GM12878 (cell line): ENCODE data around the gene LDHA. TPM values are rescaled to one million over a fixed set of nuclear protein-coding genes. Genes with fewer than 3 reads are reported as not detected.

Source experiments
- ATAC-seq: fragments of 200-7000 bp; cut with Tn5 transposase; 3 replicates; pipeline ENCODE4 v1.9.1; 2020; ENCODE audit warnings: mild to moderate bottlenecking, moderate library complexity
- BruUV-seq: library from RNA; stranded (reverse); fragments of 400-500 nt; replicated peaks from 2 replicates; lab custom pipeline; 2021; lab: Mats Ljungman, UMichigan
- CTCF ChIA-PET: fragments of 300-600 bp; sonication (Branson Sonifier 250); formaldehyde crosslinking; extraction: SDS; loops from one replicate; lab custom pipeline; 2021; ENCODE audit warnings: inconsistent platforms; lab: Yijun Ruan, JAX
- POLR2A ChIA-PET: fragments of 350-600 bp; formaldehyde crosslinking; extraction: SDS; loops from one replicate; lab custom pipeline; 2021; ENCODE audit warnings: inconsistent platforms; lab: Charles Lee
- RAD21 ChIA-PET: fragments of 300-600 bp; sonication (Branson Sonifier 250); formaldehyde crosslinking; loops from one replicate; lab custom pipeline; 2023; ENCODE audit warnings: antibody characterized with exemption; ENCODE audit not compliant: unreplicated experiment; lab: Charles Lee
- SMC1A ChIA-PET: fragments of 300-600 bp; sonication (Branson Sonifier 250); formaldehyde crosslinking; loops from one replicate; lab custom pipeline; 2023; ENCODE audit not compliant: unreplicated experiment, uncharacterized antibody; lab: Charles Lee
- DNase-seq: peaks from one replicate; pipeline ENCODE4 v3.0.0-alpha.2; 2011; ENCODE audit warnings: low read depth, low spot score
- FAIRE-seq: peaks from 3 replicates; lab custom pipeline; 2011; peaks lifted over from hg19 to GRCh38; lab: Jason Lieb, UNC
- H2AFZ ChIP-seq: 2 replicates; pipeline ENCODE4 v1.6.0; 2011; ENCODE audit warnings: low read depth, low read length, control low read depth; ENCODE audit not compliant: control insufficient read depth
- H3K27ac ChIP-seq: 2 replicates; pipeline ENCODE4 v1.5.1; 2011; ENCODE audit warnings: control low read depth; ENCODE audit not compliant: control insufficient read depth, insufficient read depth
- H3K27me3 ChIP-seq, 2 experiments: replicated peaks in 1 of 2; 2 replicates each; pipeline versions ENCODE4 v1.6.0 to v1.6.1; 2011; ENCODE audit warnings: low read length in 1 of 2; ENCODE audit not compliant: control insufficient read depth in 2 of 2, insufficient read depth in 2 of 2
- H3K36me3 ChIP-seq, 2 experiments: 2 replicates each; pipeline ENCODE4 v1.5.1; 2011; ENCODE audit warnings: low read length in 1 of 2; ENCODE audit not compliant: control insufficient read depth in 2 of 2, insufficient read depth in 2 of 2
- H3K4me1 ChIP-seq: 2 replicates; pipeline ENCODE4 v1.6.1; 2011; ENCODE audit warnings: mild to moderate bottlenecking, low read length, moderate library complexity, mixed read lengths; ENCODE audit not compliant: control insufficient read depth, insufficient read depth
- H3K4me2 ChIP-seq: 2 replicates; pipeline ENCODE4 v1.6.0; 2011; ENCODE audit warnings: control low read depth; ENCODE audit not compliant: control insufficient read depth, insufficient read depth
- H3K4me3 ChIP-seq: fragments of 200-600 bp; sonication (generic); 2 replicates; pipeline ENCODE4 v1.5.1; 2016
- H3K79me2 ChIP-seq: 2 replicates; pipeline ENCODE4 v1.6.0; 2011; ENCODE audit warnings: low read length; ENCODE audit not compliant: control insufficient read depth, insufficient read depth
- H3K9ac ChIP-seq: 2 replicates; pipeline ENCODE4 v1.8.0; 2011; ENCODE audit warnings: low read length, control low read depth, mixed read lengths; ENCODE audit not compliant: control insufficient read depth, insufficient read depth
- H3K9me3 ChIP-seq: replicated peaks from 3 replicates; pipeline ENCODE4 v1.5.1; 2011; ENCODE audit warnings: mild to moderate bottlenecking, low read length; ENCODE audit not compliant: control insufficient read depth, insufficient read depth
- H4K20me1 ChIP-seq: 2 replicates; pipeline ENCODE4 v1.6.0; 2011; ENCODE audit not compliant: control insufficient read depth, insufficient read depth
- FOXM1 ChIP-seq: IDR thresholded peaks from 2 replicates; pipeline ENCODE4 v1.6.1; 2012; ENCODE audit warnings: low read depth, mild to moderate bottlenecking, inconsistent platforms, low read length, moderate library complexity
- GATAD2B ChIP-seq: fragments of 450-650 bp; conservative IDR thresholded peaks from 2 replicates; pipeline ENCODE4 v1.6.1; 2017; ENCODE audit warnings: low read depth, mild to moderate bottlenecking, moderate library complexity
- KLF5 ChIP-seq: fragments of 450-650 bp; IDR thresholded peaks from 2 replicates; pipeline ENCODE4 v1.6.1; 2014; ENCODE audit warnings: mild to moderate bottlenecking; ENCODE audit not compliant: partially characterized antibody
- RBBP5 ChIP-seq: fragments of 200-600 bp; sonication (generic); conservative IDR thresholded peaks from 2 replicates; pipeline ENCODE4 v1.6.1; 2016
- SPI1 ChIP-seq: IDR thresholded peaks from 2 replicates; pipeline ENCODE4 v1.6.1; 2011; ENCODE audit warnings: low read depth, mild to moderate bottlenecking, low read length, moderate library complexity, borderline replicate concordance; ENCODE audit not compliant: insufficient read depth
- WGBS: methylation state at CpG from one replicate; pipeline ENCODE4 v1.1.6; 2016; ENCODE audit warnings: low lambda C conversion rate; ENCODE audit not compliant: insufficient replicate concordance, insufficient coverage; ENCODE audit errors: missing lambda C conversion rate; 5-methylcytosine and 5-hydroxymethylcytosine counted together
- in situ Hi-C: fragments of 300-500 bp; cut with MboI; formaldehyde crosslinking; loops from 9 replicates; pipeline ENCODE4 v1.14.3; 2018; ENCODE audit warnings: mixed read lengths
- intact Hi-C: fragments of 100-400 bp; cut with micrococcal nuclease; formaldehyde crosslinking; loops from one replicate; pipeline ENCODE4 v1.14.2; 2022; ENCODE audit not compliant: unreplicated experiment
- polyA plus RNA-seq, 11 experiments: library from polyadenylated mRNA; depleted of rRNA in 4 of 11; unstranded in 6 of 11; stranded (reverse) in 5 of 11; fragments of >200 nt; fragmentation: Nextera tagmentation in 4 of 11; fragmentation: Illumina TruSeq in 1 of 11; extraction: Ambion mirVana in 4 of 11; extraction: Trizol in 1 of 11; gene quantifications; 1 replicate in 1 of 11; 2 replicates in 10 of 11; pipeline versions ENCODE4 v1.2.1 to v1.2.3, GENCODE V29; 2011 to 2016; ENCODE audit warnings: inconsistent platforms in 2 of 11, missing spikeins in 2 of 11, low read depth in 1 of 11
- total RNA-seq, 4 experiments: library from RNA; depleted of rRNA in 3 of 4; stranded (reverse); fragments of >200 nt in 3 of 4; fragmentation: Illumina TruSeq in 1 of 4; extraction: Trizol in 1 of 4; gene quantifications; 2 replicates each; pipeline versions ENCODE4 v1.2.1 to v1.2.3, GENCODE V29; 2013 to 2021
- TF ChIP-seq, protein P1 (sequence below): IDR thresholded peaks from 2 replicates; pipeline ENCODE4 v1.6.1; 2012; ENCODE audit warnings: improper control_type of control experiment, low read depth, low read length; ENCODE audit not compliant: insufficient replicate concordance
- TF ChIP-seq, protein P2 (sequence below): fragments of 450-650 bp; IDR thresholded peaks from 2 replicates; pipeline ENCODE4 v1.6.1; 2017; ENCODE audit warnings: mild to moderate bottlenecking, low read depth, inconsistent platforms; ENCODE audit not compliant: poor library complexity, severe bottlenecking
- TF ChIP-seq, protein P3 (sequence below): IDR thresholded peaks from 2 replicates; pipeline ENCODE4 v1.6.1; 2011; ENCODE audit warnings: low read depth, mild to moderate bottlenecking, low read length, moderate library complexity, borderline replicate concordance; ENCODE audit errors: extremely low read depth

LDHA gene
- total and polyA plus RNA-seq, 10 of the 15 experiments (the other 5 are each of a cell fraction or from before 2014, with no cell fraction given): 773 to 2,300 (median 1,367) TPM

DNA sequence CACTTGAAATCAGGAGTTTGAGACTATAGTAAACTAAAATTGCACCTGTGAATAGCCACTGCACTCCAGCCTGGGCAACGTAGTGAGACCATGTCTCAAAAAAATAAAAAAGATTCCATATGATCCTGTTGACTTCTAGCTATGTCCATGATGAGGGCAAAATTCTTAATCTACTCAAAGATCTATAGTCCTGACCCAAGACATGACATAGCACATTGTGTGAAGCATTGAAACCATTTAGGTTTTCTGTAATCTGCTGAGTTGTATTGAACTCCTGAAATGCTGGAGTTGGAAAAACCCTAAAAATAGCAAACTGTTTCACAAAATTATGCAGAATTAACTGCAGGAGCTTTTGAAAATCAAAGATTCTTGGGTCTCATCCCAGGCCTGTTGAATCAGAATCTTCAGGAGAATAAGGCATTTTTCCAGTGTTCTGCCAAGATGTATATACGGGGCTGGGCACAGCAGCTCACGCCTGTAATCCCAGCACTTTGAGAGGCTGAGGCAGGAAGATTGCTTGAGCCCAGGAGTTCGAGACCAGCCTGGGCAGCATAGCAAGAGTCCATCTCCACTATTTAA, 29.8 kb upstream of the LDHA start:
- POLR2A ChIA-PET: interaction anchor here (0.7 kb wide), 1 partner anchor 84 kb away, joined by 3 read pairs; no protein-coding TSS in a partner anchor
- WGBS: 98% methylated on average over 4 of the region's 4 CpGs

More for the DNA sequence above, 29.8 kb upstream of the LDHA start:
- ChIA-PET CTCF (interaction anchor here (1.4 to 1.7 kb wide), 2 partner anchors 32 to 121 kb away, joined by 4 read pairs; no protein-coding TSS in a partner anchor), SMC1A (interaction anchor here (1.3 kb wide), 1 partner anchor 12 kb away, joined by 3 read pairs; no protein-coding TSS in a partner anchor)
- in situ Hi-C loops: no loop called here
- Histone ChIP-seq H3K4me1 (no peaks in the 10 kb centered on the region), H3K36me3 (peaks cover 5 to 21% of the 10 kb centered on the region in 2 experiments), H3K4me2 (no peak overlapping the region), H3K9ac (no peak overlapping the region), H3K27me3 (no peaks in the 10 kb centered on the region), H3K27ac (no peak overlapping the region), H3K9me3 (no peaks in the 10 kb centered on the region), H3K79me2 (no peaks in the 10 kb centered on the region), H3K4me3 (no peak overlapping the region)
- intact Hi-C loops: no loop called here
- ATAC-seq: no peak
- FAIRE-seq: no peak
- no TSS peak for BruUV-seq
- DNase-seq: no peak
- TF ChIP-seq RBBP5: no peak
- no peak for TF ChIP-seq GATAD2B
- no peak for TF ChIP-seq SPI1
- TF ChIP-seq FOXM1: no peak
- TF ChIP-seq KLF5: no peak
- TF ChIP-seq, protein P1, sequence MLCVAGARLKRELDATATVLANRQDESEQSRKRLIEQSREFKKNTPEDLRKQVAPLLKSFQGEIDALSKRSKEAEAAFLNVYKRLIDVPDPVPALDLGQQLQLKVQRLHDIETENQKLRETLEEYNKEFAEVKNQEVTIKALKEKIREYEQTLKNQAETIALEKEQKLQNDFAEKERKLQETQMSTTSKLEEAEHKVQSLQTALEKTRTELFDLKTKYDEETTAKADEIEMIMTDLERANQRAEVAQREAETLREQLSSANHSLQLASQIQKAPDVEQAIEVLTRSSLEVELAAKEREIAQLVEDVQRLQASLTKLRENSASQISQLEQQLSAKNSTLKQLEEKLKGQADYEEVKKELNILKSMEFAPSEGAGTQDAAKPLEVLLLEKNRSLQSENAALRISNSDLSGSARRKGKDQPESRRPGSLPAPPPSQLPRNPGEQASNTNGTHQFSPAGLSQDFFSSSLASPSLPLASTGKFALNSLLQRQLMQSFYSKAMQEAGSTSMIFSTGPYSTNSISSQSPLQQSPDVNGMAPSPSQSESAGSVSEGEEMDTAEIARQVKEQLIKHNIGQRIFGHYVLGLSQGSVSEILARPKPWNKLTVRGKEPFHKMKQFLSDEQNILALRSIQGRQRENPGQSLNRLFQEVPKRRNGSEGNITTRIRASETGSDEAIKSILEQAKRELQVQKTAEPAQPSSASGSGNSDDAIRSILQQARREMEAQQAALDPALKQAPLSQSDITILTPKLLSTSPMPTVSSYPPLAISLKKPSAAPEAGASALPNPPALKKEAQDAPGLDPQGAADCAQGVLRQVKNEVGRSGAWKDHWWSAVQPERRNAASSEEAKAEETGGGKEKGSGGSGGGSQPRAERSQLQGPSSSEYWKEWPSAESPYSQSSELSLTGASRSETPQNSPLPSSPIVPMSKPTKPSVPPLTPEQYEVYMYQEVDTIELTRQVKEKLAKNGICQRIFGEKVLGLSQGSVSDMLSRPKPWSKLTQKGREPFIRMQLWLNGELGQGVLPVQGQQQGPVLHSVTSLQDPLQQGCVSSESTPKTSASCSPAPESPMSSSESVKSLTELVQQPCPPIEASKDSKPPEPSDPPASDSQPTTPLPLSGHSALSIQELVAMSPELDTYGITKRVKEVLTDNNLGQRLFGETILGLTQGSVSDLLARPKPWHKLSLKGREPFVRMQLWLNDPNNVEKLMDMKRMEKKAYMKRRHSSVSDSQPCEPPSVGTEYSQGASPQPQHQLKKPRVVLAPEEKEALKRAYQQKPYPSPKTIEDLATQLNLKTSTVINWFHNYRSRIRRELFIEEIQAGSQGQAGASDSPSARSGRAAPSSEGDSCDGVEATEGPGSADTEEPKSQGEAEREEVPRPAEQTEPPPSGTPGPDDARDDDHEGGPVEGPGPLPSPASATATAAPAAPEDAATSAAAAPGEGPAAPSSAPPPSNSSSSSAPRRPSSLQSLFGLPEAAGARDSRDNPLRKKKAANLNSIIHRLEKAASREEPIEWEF: no peak
- TF ChIP-seq, protein P2, sequence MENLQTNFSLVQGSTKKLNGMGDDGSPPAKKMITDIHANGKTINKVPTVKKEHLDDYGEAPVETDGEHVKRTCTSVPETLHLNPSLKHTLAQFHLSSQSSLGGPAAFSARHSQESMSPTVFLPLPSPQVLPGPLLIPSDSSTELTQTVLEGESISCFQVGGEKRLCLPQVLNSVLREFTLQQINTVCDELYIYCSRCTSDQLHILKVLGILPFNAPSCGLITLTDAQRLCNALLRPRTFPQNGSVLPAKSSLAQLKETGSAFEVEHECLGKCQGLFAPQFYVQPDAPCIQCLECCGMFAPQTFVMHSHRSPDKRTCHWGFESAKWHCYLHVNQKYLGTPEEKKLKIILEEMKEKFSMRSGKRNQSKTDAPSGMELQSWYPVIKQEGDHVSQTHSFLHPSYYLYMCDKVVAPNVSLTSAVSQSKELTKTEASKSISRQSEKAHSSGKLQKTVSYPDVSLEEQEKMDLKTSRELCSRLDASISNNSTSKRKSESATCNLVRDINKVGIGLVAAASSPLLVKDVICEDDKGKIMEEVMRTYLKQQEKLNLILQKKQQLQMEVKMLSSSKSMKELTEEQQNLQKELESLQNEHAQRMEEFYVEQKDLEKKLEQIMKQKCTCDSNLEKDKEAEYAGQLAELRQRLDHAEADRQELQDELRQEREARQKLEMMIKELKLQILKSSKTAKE: no peak
- TF ChIP-seq, protein P3, sequence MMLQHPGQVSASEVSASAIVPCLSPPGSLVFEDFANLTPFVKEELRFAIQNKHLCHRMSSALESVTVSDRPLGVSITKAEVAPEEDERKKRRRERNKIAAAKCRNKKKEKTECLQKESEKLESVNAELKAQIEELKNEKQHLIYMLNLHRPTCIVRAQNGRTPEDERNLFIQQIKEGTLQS: no peak
- TF ChIP-seq, all 136 proteins: peak for 0
- Histone ChIP-seq H2AFZ (no peak overlapping the region), H4K20me1 (no peaks in the 10 kb centered on the region)
- RAD21 ChIA-PET: no interaction called here
